ENCODE data around the gene RNH1. TPM values are rescaled to one million over a fixed set of nuclear protein-coding genes. Genes with fewer than 3 reads are reported as not detected.

Gene RNH1
- total and polyA plus RNA-seq, 10 of the 15 experiments (the other 5 are each of a cell fraction or from before 2014, with no cell fraction given), result 2.3 to 162 (median 72.1) TPM

DNA sequence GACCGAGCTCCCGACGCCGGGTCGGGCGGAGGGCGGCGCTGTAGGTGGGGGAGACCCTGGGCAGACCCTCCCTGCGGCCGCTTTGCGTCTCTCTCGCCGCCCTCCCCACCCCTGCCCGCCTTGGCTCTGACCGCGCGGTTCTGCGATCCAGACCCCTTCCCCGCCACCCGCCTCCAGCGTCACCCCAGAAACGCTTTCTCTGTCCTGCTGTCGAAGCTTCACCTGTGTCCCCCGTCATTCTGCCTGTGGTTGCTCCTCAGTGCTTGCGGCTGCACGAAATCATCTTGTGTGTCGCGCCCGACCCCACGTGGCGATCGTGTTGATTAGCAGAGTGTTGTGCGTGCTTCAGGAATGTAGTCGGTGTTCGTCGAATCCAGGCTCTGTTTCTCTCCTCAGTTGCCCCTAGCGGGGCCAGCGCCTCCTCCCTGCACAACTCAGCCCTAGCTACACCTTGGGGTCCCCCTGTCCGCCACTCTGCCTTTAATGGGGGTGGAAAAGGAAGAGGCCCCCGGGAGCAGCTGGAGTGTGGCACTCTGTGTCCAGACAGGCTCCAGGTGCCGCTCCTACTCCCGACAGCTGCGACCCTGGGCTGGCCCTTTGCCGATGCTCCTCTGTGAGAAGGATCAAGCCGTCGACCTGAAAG lies 56.1 kb downstream of the RNH1 start (continued):
- TF ChIP-seq, protein P1, sequence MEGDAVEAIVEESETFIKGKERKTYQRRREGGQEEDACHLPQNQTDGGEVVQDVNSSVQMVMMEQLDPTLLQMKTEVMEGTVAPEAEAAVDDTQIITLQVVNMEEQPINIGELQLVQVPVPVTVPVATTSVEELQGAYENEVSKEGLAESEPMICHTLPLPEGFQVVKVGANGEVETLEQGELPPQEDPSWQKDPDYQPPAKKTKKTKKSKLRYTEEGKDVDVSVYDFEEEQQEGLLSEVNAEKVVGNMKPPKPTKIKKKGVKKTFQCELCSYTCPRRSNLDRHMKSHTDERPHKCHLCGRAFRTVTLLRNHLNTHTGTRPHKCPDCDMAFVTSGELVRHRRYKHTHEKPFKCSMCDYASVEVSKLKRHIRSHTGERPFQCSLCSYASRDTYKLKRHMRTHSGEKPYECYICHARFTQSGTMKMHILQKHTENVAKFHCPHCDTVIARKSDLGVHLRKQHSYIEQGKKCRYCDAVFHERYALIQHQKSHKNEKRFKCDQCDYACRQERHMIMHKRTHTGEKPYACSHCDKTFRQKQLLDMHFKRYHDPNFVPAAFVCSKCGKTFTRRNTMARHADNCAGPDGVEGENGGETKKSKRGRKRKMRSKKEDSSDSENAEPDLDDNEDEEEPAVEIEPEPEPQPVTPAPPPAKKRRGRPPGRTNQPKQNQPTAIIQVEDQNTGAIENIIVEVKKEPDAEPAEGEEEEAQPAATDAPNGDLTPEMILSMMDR (IDR thresholded peaks at IDR 0.05 in 2 of 3, conservative IDR thresholded peaks at IDR 0.05 in 1 of 3; ENCODE audit: control insufficient read depth in 2 of 3, extremely low read depth in 1 of 3, insufficient read depth in 1 of 3, low read depth in 3 of 3, low read length in 3 of 3), result peak; percentile 30 to 51 (median 45); a peak in 5 of 6 replicates

DNA sequence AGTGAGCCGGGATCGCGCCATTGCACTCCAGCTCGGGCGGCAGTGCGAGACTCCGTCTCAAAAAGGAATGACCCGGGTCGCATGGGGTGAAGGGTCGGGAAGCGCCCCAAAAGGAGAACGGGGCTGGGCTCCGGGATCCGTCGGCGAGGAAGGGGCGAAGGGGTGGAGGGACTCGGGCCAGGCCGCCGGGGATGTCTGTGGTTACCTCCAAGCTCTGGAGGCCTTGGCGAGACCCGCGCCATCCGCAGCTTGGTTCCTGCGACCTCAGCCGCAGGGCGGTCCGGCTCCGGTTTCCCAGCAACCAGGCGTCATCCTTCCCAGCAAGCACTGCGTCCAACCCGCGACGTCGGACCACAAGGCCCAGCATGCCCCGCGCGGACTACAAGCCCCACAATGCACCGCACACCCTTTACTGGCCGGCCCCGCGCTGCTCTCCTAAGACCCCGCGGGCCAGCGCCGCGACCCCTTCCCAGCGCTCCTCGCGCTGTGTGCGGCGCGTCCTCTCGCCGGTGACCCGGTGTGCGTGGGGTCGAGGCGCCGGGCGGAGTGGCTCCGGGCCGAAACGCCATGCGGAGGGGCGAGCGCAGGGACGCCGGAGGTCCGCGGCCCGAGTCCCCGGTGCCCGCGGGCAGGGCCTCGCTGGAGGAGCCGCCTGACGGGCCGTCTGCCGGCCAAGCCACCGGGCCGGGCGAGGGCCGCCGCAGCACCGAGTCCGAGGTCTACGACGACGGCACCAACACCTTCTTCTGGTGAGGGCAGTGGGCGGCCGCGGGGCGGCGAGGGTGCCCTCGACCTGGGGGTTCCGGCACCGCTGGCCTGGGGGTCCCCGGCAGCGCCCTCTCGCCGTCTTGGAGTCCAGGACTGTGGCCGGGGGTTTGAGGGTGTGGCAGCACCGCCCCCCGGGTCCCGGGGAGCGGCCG lies 56.9 kb downstream of the RNH1 start, which contains the start of gene PTDSS2:
PTDSS2 (plus strand) TSS at position 391 of the 920 bp plus-strand sequence; CDS start at position 568, 177 bp downstream.
- under 1% methylated on average over 80 of the region's 108 CpGs for WGBS (ENCODE audit: insufficient coverage, insufficient replicate concordance, low lambda C conversion rate, missing lambda C conversion rate)
- CTCF ChIA-PET, result interaction anchor here (0.6 to 3.9 kb wide), 13 partner anchors 11 to 244 kb away, joined by 3 to 34 read pairs (median 4); partner anchors contain the start of gene ANO9
- H3K4me1 ChIP-seq (ENCODE audit: control insufficient read depth, insufficient read depth, low read length), result peaks cover 11% of the 10 kb centered on the region
- H4K20me1 ChIP-seq (ENCODE audit: control insufficient read depth, insufficient read depth), result no peaks in the 10 kb centered on the region
- POLR2A ChIA-PET, result interaction anchor here (0.6 to 3.1 kb wide), 5 partner anchors 29 to 164 kb away, joined by 4 to 14 read pairs (median 7); partner anchors contain the start of gene RNH1
- peak within 1 kb of the TSS; percentile 72 for H3K27ac ChIP-seq (ENCODE audit: control insufficient read depth, insufficient read depth)
- intact Hi-C loops (cut with micrococcal nuclease; ENCODE audit: unreplicated experiment), result loop anchor here (10.0 kb wide), 2 partner anchors 145 to 245 kb away; partner anchors contain the start of genes BET1L, IFITM2 and RIC8A
- DNase-seq (ENCODE audit: low read depth, low spot score), result peak; percentile 75
- H3K36me3 ChIP-seq (ENCODE audit: control insufficient read depth in 2 of 2, insufficient read depth in 2 of 2, low read length in 1 of 2), result peaks cover 2 to 6% of the 10 kb centered on the region in 2 experiments; a peak in 3 of 4 replicates
- peak within 1 kb of the TSS; percentile 77 for H3K9ac ChIP-seq (ENCODE audit: control insufficient read depth, insufficient read depth, low read length)
- BruUV-seq (replicated peaks), result no TSS peak
- peak; percentile 90 for ATAC-seq
- SMC1A ChIA-PET (ENCODE audit: uncharacterized antibody, unreplicated experiment), result interaction anchor here (0.6 to 2.7 kb wide), 5 partner anchors 10 to 225 kb away, joined by 3 to 12 read pairs (median 3); partner anchors contain the start of gene RNH1
- no peaks in the 10 kb centered on the region for H3K27me3 ChIP-seq (replicated peaks in 1 of 2; ENCODE audit: control insufficient read depth in 2 of 2, insufficient read depth in 2 of 2, low read length in 1 of 2)
- RAD21 ChIA-PET (ENCODE audit: unreplicated experiment), result interaction anchor here (0.9 to 2.0 kb wide), 7 partner anchors 9 to 243 kb away, joined by 3 to 5 read pairs (median 4); partner anchors contain the start of genes ANO9, BET1L, HRAS and RIC8A
- H3K79me2 ChIP-seq (ENCODE audit: control insufficient read depth, insufficient read depth, low read length), result peaks cover 14% of the 10 kb centered on the region
- peak within 1 kb of the TSS; percentile 96 for H3K4me2 ChIP-seq (ENCODE audit: control insufficient read depth, insufficient read depth)
- H3K4me3 ChIP-seq, result peak within 1 kb of the TSS; percentile 82
- in situ Hi-C loops (cut with MboI), result loop anchor here (5.0 kb wide), 1 partner anchor 52 kb away; no protein-coding TSS in a partner anchor
- H3K9me3 ChIP-seq (replicated peaks; ENCODE audit: control insufficient read depth, insufficient read depth, low read length), result no peaks in the 10 kb centered on the region
- peak; percentile 92 for FAIRE-seq
- H2AFZ ChIP-seq (ENCODE audit: control insufficient read depth, low read depth, low read length), result peak within 1 kb of the TSS; percentile 91
- TF ChIP-seq CREM (IDR thresholded peaks at IDR 0.05; ENCODE audit: low read depth), result peak; percentile 94
- TF ChIP-seq, protein P2, sequence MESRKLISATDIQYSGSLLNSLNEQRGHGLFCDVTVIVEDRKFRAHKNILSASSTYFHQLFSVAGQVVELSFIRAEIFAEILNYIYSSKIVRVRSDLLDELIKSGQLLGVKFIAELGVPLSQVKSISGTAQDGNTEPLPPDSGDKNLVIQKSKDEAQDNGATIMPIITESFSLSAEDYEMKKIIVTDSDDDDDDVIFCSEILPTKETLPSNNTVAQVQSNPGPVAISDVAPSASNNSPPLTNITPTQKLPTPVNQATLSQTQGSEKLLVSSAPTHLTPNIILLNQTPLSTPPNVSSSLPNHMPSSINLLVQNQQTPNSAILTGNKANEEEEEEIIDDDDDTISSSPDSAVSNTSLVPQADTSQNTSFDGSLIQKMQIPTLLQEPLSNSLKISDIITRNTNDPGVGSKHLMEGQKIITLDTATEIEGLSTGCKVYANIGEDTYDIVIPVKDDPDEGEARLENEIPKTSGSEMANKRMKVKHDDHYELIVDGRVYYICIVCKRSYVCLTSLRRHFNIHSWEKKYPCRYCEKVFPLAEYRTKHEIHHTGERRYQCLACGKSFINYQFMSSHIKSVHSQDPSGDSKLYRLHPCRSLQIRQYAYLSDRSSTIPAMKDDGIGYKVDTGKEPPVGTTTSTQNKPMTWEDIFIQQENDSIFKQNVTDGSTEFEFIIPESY (IDR thresholded peaks at IDR 0.05), result no peak
- TF ChIP-seq PML (IDR thresholded peaks at IDR 0.05; ENCODE audit: low read length), result no peak
- peak; percentile 85 for TF ChIP-seq YY1 (IDR thresholded peaks at IDR 0.05; ENCODE audit: low read depth, low read length)
- TF ChIP-seq ZNF622 (IDR thresholded peaks at IDR 0.05), result no peak
- no peak for TF ChIP-seq EP300 (IDR thresholded peaks at IDR 0.05; ENCODE audit: borderline replicate concordance in 1 of 2, control insufficient read depth in 1 of 2, low read depth in 2 of 2, low read length in 2 of 2)
- TF ChIP-seq BCL11A (IDR thresholded peaks at IDR 0.05; ENCODE audit: low read depth, low read length), result no peak
- TF ChIP-seq, protein P3, sequence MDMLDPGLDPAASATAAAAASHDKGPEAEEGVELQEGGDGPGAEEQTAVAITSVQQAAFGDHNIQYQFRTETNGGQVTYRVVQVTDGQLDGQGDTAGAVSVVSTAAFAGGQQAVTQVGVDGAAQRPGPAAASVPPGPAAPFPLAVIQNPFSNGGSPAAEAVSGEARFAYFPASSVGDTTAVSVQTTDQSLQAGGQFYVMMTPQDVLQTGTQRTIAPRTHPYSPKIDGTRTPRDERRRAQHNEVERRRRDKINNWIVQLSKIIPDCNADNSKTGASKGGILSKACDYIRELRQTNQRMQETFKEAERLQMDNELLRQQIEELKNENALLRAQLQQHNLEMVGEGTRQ (IDR thresholded peaks at IDR 0.05; ENCODE audit: borderline replicate concordance, low read depth, low read length), result no peak
- TF ChIP-seq MTA3 (IDR thresholded peaks at IDR 0.05; ENCODE audit: borderline replicate concordance, low read length), result no peak
